GM12878 (cell line): ENCODE measurements around the gene RSAD2. TPM values are rescaled to one million over a fixed set of nuclear protein-coding genes. Genes with fewer than 3 reads are reported as not detected.

Experiments used
- ATAC-seq: fragments of 200-7000 bp; cut with Tn5 transposase; 3 replicates; pipeline ENCODE4 v1.9.1; 2020; ENCODE audit warnings: mild to moderate bottlenecking, moderate library complexity
- BruUV-seq: library from RNA; stranded (reverse); fragments of 400-500 nt; replicated peaks from 2 replicates; lab custom pipeline; 2021; lab: Mats Ljungman, UMichigan
- CTCF ChIA-PET: fragments of 300-600 bp; sonication (Branson Sonifier 250); formaldehyde crosslinking; extraction: SDS; loops from one replicate; lab custom pipeline; 2021; ENCODE audit warnings: inconsistent platforms; lab: Yijun Ruan, JAX
- POLR2A ChIA-PET: fragments of 350-600 bp; formaldehyde crosslinking; extraction: SDS; loops from one replicate; lab custom pipeline; 2021; ENCODE audit warnings: inconsistent platforms; lab: Charles Lee
- RAD21 ChIA-PET: fragments of 300-600 bp; sonication (Branson Sonifier 250); formaldehyde crosslinking; loops from one replicate; lab custom pipeline; 2023; ENCODE audit warnings: antibody characterized with exemption; ENCODE audit not compliant: unreplicated experiment; lab: Charles Lee
- SMC1A ChIA-PET: fragments of 300-600 bp; sonication (Branson Sonifier 250); formaldehyde crosslinking; loops from one replicate; lab custom pipeline; 2023; ENCODE audit not compliant: unreplicated experiment, uncharacterized antibody; lab: Charles Lee
- DNase-seq: peaks from one replicate; pipeline ENCODE4 v3.0.0-alpha.2; 2011; ENCODE audit warnings: low read depth, low spot score
- FAIRE-seq: peaks from 3 replicates; lab custom pipeline; 2011; peaks lifted over from hg19 to GRCh38; lab: Jason Lieb, UNC
- H2AFZ ChIP-seq: 2 replicates; pipeline ENCODE4 v1.6.0; 2011; ENCODE audit warnings: low read depth, low read length, control low read depth; ENCODE audit not compliant: control insufficient read depth
- H3K27ac ChIP-seq: 2 replicates; pipeline ENCODE4 v1.5.1; 2011; ENCODE audit warnings: control low read depth; ENCODE audit not compliant: control insufficient read depth, insufficient read depth
- H3K27me3 ChIP-seq, 2 experiments: replicated peaks in 1 of 2; 2 replicates each; pipeline versions ENCODE4 v1.6.0 to v1.6.1; 2011; ENCODE audit warnings: low read length in 1 of 2; ENCODE audit not compliant: control insufficient read depth in 2 of 2, insufficient read depth in 2 of 2
- H3K36me3 ChIP-seq, 2 experiments: 2 replicates each; pipeline ENCODE4 v1.5.1; 2011; ENCODE audit warnings: low read length in 1 of 2; ENCODE audit not compliant: control insufficient read depth in 2 of 2, insufficient read depth in 2 of 2
- H3K4me1 ChIP-seq: 2 replicates; pipeline ENCODE4 v1.6.1; 2011; ENCODE audit warnings: mild to moderate bottlenecking, low read length, moderate library complexity, mixed read lengths; ENCODE audit not compliant: control insufficient read depth, insufficient read depth
- H3K4me2 ChIP-seq: 2 replicates; pipeline ENCODE4 v1.6.0; 2011; ENCODE audit warnings: control low read depth; ENCODE audit not compliant: control insufficient read depth, insufficient read depth
- H3K4me3 ChIP-seq: fragments of 200-600 bp; sonication (generic); 2 replicates; pipeline ENCODE4 v1.5.1; 2016
- H3K79me2 ChIP-seq: 2 replicates; pipeline ENCODE4 v1.6.0; 2011; ENCODE audit warnings: low read length; ENCODE audit not compliant: control insufficient read depth, insufficient read depth
- H3K9ac ChIP-seq: 2 replicates; pipeline ENCODE4 v1.8.0; 2011; ENCODE audit warnings: low read length, control low read depth, mixed read lengths; ENCODE audit not compliant: control insufficient read depth, insufficient read depth
- H3K9me3 ChIP-seq: replicated peaks from 3 replicates; pipeline ENCODE4 v1.5.1; 2011; ENCODE audit warnings: mild to moderate bottlenecking, low read length; ENCODE audit not compliant: control insufficient read depth, insufficient read depth
- H4K20me1 ChIP-seq: 2 replicates; pipeline ENCODE4 v1.6.0; 2011; ENCODE audit not compliant: control insufficient read depth, insufficient read depth
- ATF3 ChIP-seq: IDR thresholded peaks from 2 replicates; pipeline ENCODE4 v1.6.1; 2011; ENCODE audit warnings: low read depth, mild to moderate bottlenecking, low read length, moderate library complexity, borderline replicate concordance; ENCODE audit errors: extremely low read depth
- BACH1 ChIP-seq: fragments of 450-650 bp; IDR thresholded peaks from 2 replicates; pipeline ENCODE4 v1.6.1; 2017; ENCODE audit warnings: mild to moderate bottlenecking, borderline replicate concordance
- DPF2 ChIP-seq: fragments of 450-650 bp; IDR thresholded peaks from 2 replicates; pipeline ENCODE4 v1.6.1; 2017; ENCODE audit warnings: mild to moderate bottlenecking
- GATAD2B ChIP-seq: fragments of 450-650 bp; conservative IDR thresholded peaks from 2 replicates; pipeline ENCODE4 v1.6.1; 2017; ENCODE audit warnings: low read depth, mild to moderate bottlenecking, moderate library complexity
- HDAC6 ChIP-seq: fragments of 200-600 bp; sonication (generic); IDR thresholded peaks from one replicate; pipeline ENCODE4 v1.8.0; 2017; ENCODE audit warnings: antibody characterized with exemption; ENCODE audit not compliant: unreplicated experiment
- JUND ChIP-seq: IDR thresholded peaks from 2 replicates; pipeline ENCODE4 v1.6.1; 2012; ENCODE audit warnings: low read depth, mild to moderate bottlenecking, low read length, improper control_type of control experiment, moderate library complexity
- NFXL1 ChIP-seq: fragments of 450-650 bp; IDR thresholded peaks from 2 replicates; pipeline ENCODE4 v1.6.1; 2017; ENCODE audit warnings: antibody characterized with exemption, mild to moderate bottlenecking, borderline replicate concordance
- RB1 ChIP-seq: fragments of 450-650 bp; formaldehyde crosslinking; IDR thresholded peaks from 2 replicates; pipeline ENCODE4 v1.6.1; 2017; ENCODE audit warnings: mild to moderate bottlenecking, borderline replicate concordance
- RUNX3 ChIP-seq: IDR thresholded peaks from 2 replicates; pipeline ENCODE4 v1.6.1; 2012; ENCODE audit warnings: low read length, inconsistent platforms
- SKIL ChIP-seq: fragments of 450-650 bp; IDR thresholded peaks from 2 replicates; pipeline ENCODE4 v1.6.1; 2017; ENCODE audit warnings: mild to moderate bottlenecking, low read depth, inconsistent platforms; ENCODE audit not compliant: poor library complexity, severe bottlenecking
- SP1 ChIP-seq: IDR thresholded peaks from one replicate; pipeline ENCODE4 v1.6.1; 2011; ENCODE audit warnings: low read depth, low read length
- STAT1 ChIP-seq: fragments of 450-650 bp; conservative IDR thresholded peaks from 2 replicates; pipeline ENCODE4 v1.6.1; 2014; ENCODE audit warnings: antibody characterized with exemption, mild to moderate bottlenecking
- STAT3 ChIP-seq: IDR thresholded peaks from 2 replicates; pipeline ENCODE4 v1.6.1; 2011; ENCODE audit warnings: low read depth, low read length, improper control_type of control experiment
- YBX1 ChIP-seq: fragments of 450-650 bp; IDR thresholded peaks from 2 replicates; pipeline ENCODE4 v1.6.1; 2016; ENCODE audit warnings: antibody characterized with exemption
- ZBED1 ChIP-seq: IDR thresholded peaks from 2 replicates; pipeline ENCODE4 v1.6.1; 2016; ENCODE audit warnings: borderline replicate concordance
- ZNF384 ChIP-seq: IDR thresholded peaks from 2 replicates; pipeline ENCODE4 v1.6.1; 2012; ENCODE audit warnings: low read depth, mild to moderate bottlenecking, low read length, improper control_type of control experiment, borderline replicate concordance
- ZNF622 ChIP-seq: fragments of 450-650 bp; IDR thresholded peaks from 2 replicates; pipeline ENCODE4 v1.6.1; 2017; ENCODE audit warnings: mild to moderate bottlenecking, inconsistent platforms
- ZNF687 ChIP-seq: fragments of 450-650 bp; IDR thresholded peaks from 2 replicates; pipeline ENCODE4 v1.6.1; 2017; ENCODE audit warnings: mild to moderate bottlenecking, moderate library complexity
- WGBS: methylation state at CpG from one replicate; pipeline ENCODE4 v1.1.6; 2016; ENCODE audit warnings: low lambda C conversion rate; ENCODE audit not compliant: insufficient replicate concordance, insufficient coverage; ENCODE audit errors: missing lambda C conversion rate; 5-methylcytosine and 5-hydroxymethylcytosine counted together
- in situ Hi-C: fragments of 300-500 bp; cut with MboI; formaldehyde crosslinking; loops from 9 replicates; pipeline ENCODE4 v1.14.3; 2018; ENCODE audit warnings: mixed read lengths
- intact Hi-C: fragments of 100-400 bp; cut with micrococcal nuclease; formaldehyde crosslinking; loops from one replicate; pipeline ENCODE4 v1.14.2; 2022; ENCODE audit not compliant: unreplicated experiment
- polyA plus RNA-seq, 11 experiments: library from polyadenylated mRNA; depleted of rRNA in 4 of 11; unstranded in 6 of 11; stranded (reverse) in 5 of 11; fragments of >200 nt; fragmentation: Nextera tagmentation in 4 of 11; fragmentation: Illumina TruSeq in 1 of 11; extraction: Ambion mirVana in 4 of 11; extraction: Trizol in 1 of 11; gene quantifications; 1 replicate in 1 of 11; 2 replicates in 10 of 11; pipeline versions ENCODE4 v1.2.1 to v1.2.3, GENCODE V29; 2011 to 2016; ENCODE audit warnings: inconsistent platforms in 2 of 11, missing spikeins in 2 of 11, low read depth in 1 of 11
- total RNA-seq, 4 experiments: library from RNA; depleted of rRNA in 3 of 4; stranded (reverse); fragments of >200 nt in 3 of 4; fragmentation: Illumina TruSeq in 1 of 4; extraction: Trizol in 1 of 4; gene quantifications; 2 replicates each; pipeline versions ENCODE4 v1.2.1 to v1.2.3, GENCODE V29; 2013 to 2021

Gene RSAD2
- total and polyA plus RNA-seq, 10 of the 15 experiments (the other 5 are each of a cell fraction or from before 2014, with no cell fraction given), result 0.24 to 0.90 (median 0.69) TPM

- TF ChIP-seq SKIL (no peak), NFXL1 (no peak), HDAC6 (no peak)
These were observed 53.5 kb downstream of the RSAD2 start (continued) for GRCh38 chr2:6930923-6931647.

- Histone ChIP-seq H3K27me3 (no peaks in the 10 kb centered on the region), H3K4me2 (no peak overlapping the region), H3K4me1 (peaks cover 9% of the 10 kb centered on the region; the same call in 1 of the 2 replicates), H2AFZ (no peak overlapping the region), H3K9me3 (peaks cover 4% of the 10 kb centered on the region; the same call in 1 of the 3 replicates), H3K79me2 (no peaks in the 10 kb centered on the region), H4K20me1 (no peaks in the 10 kb centered on the region), H3K9ac (no peak overlapping the region), H3K27ac (no peak overlapping the region), H3K4me3 (no peak overlapping the region), H3K36me3 (no peaks in the 10 kb centered on the region)
- 44% methylated on average over 1 of the region's 1 CpG for WGBS
- CTCF ChIA-PET, result interaction anchor here (0.7 to 1.3 kb wide), 9 partner anchors 9 to 165 kb away, joined by 3 to 5 read pairs (median 3); no protein-coding TSS in a partner anchor
- SMC1A ChIA-PET, result interaction anchor here (1.1 to 1.2 kb wide), 2 partner anchors 80 to 112 kb away, joined by 4 to 6 read pairs; no protein-coding TSS in a partner anchor
- POLR2A ChIA-PET, result no interaction called here
- RAD21 ChIA-PET, result no interaction called here
- TF ChIP-seq ZNF687, result no peak
- TF ChIP-seq ZBED1, result no peak
- TF ChIP-seq JUND, result no peak
- no peak for TF ChIP-seq YBX1
- no peak for TF ChIP-seq RB1
- TF ChIP-seq ZNF384, result no peak
- no peak for TF ChIP-seq GATAD2B
- TF ChIP-seq STAT1, result no peak
- TF ChIP-seq STAT3, result no peak
- TF ChIP-seq RUNX3, result no peak
- TF ChIP-seq ZNF622, result no peak
- no peak for TF ChIP-seq SP1
- TF ChIP-seq BACH1, result no peak
- no peak for TF ChIP-seq DPF2
- TF ChIP-seq ATF3, result no peak
- no peak for DNase-seq
- in situ Hi-C loops (no loop called here), intact Hi-C loops (loop anchor here (1.0 kb wide), 1 partner anchor 14 kb away; no protein-coding TSS in a partner anchor)
- no TSS peak for BruUV-seq
- ATAC-seq, result no peak
- FAIRE-seq, result no peak
These were observed 54.2 kb downstream of the RSAD2 start for GRCh38 chr2:6931753-6932152.
